HG02763 (cell line): ENCODE data around the gene IL18.
"Not testable (repeated sequence)": the region's sequence is repeated elsewhere in the genome, so short reads cannot be mapped to it uniquely, and the experiment has no call there.

Experiments
- ATAC-seq: cut with Tn5 transposase; IDR thresholded peaks from one replicate; pipeline ENCODE4 v1.9.1; 2021; ENCODE audit warnings: mild to moderate bottlenecking, moderate library complexity; ENCODE audit not compliant: unreplicated experiment

The IL18 gene

DNA sequence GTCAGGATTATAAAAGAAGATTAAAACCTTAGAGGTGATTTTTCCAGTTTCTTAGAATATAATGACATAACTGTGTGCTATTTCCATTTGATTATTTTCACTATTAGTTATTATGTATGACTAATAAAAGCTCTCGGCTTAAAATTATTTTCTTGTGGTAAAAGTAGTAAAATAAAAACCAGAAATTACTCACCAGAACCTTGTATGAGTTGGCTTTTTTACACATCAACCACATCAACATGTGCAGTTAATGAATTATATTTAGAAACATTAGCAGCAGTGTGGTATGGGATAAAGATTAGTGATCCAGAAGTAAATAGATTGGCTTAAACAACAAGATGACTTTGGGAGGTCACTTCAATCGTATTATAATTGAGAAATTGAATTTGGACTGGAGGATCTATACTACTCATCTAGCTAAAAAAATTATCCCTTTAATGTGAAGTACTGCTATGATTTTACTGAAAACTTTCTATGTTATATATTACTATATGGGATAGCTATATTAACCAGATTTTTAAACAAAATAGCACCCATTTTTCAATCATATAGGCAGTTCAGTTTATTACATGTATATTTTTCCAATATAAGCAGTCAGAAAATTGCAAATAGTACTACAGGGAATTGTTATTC is 8.6 kb upstream of the IL18 start:
- no peak for ATAC-seq

DNA sequence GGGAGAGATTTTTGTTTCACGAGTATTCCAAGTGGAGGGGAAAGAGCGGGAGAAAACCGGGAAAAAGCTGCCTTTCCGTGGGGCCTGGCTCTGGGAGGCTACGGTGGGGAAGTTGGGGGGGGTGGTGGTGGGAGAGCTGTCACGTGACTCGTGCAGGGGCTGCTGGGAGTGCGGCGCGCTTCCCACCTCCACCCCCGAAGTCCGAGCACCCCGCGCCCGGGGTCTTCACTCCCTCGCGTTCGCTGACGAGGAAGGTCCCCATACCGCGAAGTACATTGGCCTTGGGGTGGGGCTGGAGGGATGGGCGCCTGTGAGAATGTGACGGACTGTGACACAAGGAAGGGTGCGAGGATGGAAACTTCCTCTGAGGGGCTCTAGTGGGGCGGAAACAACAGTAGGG is 3.3 kb upstream of the IL18 start, which contains the start of gene TEX12:
Gene TEX12, plus strand, starts transcription at position 228 of the 400 bp plus-strand sequence. CDS start 1,897 bp downstream, outside the sequence.
- no peak for ATAC-seq

DNA sequence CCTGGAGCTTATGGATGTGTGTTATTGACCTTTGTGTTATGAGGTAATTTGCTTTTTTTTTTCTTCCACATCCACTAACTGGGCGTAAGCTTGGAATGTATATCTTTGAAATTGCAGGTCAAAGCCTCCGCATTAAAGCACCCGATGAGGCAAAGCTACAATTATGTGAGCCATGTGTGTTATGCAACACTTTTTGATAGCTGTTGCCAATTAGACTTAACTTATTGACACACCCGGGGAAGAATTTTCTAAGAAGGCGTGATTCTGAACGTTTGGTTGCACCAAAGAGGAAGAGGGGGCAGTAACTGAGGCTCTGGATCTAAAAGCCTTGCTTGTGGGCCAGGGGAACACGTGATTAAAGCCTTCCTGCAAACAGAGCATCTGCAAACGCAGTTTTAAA is 2.7 kb upstream of the IL18 start:
- ATAC-seq = no peak

DNA sequence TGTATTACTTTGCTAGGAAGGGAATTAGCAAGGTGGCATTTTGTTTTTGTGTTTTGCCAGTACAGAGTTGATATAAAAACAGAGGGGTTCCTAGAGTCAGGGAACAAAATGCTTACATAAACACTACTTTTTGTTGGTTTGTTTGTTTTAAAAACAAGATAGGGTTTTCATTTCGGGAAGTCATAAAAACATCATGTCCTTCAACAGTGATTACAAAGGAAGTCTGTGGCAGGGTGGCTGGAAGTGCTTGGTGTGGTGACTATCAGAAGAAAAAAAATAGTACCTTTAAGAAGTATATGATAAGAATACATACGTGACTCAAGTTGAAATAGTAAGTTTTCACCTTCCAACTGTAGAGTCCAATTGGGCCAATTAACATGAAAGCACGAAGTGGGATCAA is 1.2 kb upstream of the IL18 start:
- no peak for ATAC-seq

DNA sequence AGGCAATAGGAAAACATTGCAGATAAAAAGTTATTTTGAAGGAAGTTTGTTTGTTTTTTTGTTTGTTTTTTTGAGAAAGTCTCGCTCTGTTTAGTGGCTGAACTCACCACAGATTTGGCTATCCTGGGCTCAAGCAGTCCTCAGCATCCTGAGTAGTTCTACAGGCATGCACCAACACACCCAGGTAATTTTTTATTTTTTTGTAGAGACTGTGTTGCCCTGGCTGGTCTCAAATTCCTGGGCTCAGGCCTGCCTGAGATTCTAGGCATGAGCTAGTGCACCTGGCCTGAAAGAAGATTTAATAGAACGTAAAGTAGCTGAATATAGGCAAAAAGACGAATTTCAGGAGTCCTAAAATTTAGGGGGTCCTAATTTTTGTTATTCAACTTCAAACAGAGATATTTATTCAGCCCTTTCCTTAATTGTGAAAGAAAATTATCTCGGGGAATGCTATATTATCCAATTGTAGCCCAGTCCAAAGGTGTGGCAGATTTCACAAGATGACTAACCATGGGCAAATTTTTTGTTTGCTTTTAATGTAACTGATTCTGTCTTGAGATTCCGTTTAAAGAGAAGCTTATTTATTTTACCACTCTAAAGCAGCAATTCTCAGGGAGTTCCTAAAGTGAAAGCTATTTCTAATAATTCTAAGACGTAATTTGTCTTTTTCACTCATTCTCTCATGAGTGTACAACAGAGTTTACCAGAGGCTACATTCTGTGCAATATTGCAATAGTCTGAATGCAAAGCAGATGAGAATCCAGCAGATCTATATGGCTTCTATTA is 940 bp downstream of the IL18 start:
- ATAC-seq = no peak

DNA sequence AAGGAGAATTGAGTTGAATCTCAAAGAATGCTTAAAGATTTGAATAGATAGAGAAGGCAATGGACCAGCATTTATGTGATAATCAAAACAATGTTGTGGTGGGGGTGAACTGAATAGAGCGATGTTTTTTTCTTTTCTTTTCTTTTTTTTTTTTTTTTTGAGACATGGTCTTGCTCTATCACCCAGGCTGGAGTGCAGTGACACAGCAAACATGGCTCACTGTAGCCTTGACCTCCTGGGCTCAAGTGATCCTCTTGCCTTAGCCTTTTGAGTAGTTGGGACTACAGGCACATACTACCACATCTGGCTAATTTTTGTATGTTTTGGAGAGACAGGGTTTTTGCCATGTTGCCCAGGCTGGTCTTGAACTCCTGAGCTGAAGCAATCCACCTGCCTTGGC is 1.7 kb downstream of the IL18 start:
- not testable (repeated sequence) for ATAC-seq

DNA sequence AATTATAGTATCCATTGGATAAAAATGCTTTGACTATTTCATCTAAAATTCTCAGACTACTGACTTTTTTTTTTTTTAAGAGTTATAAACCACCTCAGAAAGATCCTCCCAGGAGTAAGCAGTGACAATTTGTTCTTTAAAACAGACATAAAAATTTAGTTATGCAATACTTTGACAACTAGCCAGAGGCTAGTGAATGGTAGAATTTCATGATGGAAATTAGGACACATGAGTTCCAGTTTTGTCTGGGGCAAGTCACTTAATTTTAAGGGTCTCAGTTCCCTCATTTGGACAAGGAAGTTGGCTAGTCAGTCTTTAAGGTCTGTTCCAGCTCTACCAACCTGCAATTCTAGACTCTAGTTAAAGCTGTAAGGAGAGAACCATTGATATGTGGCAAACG is 2.9 kb downstream of the IL18 start:
- ATAC-seq = no peak

DNA sequence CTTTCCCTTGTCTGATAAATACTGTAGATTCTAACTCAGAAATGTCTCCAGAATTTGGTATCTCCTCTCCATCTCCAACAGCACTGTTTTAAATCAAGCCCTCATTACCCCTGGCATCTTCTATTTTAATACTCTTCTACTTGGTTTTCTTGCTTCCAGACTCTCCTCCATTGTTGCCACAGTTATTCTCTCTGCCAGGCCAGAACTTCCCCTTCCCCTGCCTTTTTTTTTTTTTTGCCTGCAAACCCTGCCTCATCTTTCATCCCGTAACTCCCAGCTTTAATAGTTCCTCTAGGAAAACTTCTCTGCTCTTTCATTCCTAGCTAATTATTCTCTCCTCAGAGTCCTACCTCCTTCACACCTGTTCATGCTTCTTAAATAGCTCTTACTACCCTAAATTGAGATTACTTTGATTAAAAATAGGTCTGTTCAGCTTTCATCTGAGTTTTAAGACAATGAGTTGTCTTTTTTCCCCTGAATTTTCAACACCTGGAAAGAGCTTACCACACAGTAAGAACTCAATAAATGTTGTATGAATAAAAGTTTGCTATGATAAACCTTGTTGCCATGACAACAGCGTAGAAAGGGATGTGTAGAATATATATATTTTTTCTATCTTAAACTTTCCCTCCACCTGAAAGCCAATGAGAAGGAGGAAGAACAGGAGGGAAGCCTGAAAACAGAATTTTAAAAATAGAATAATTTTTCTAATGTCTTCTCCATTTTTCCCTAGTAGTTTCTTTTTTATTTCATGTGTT is 3.6 kb downstream of the IL18 start:
- no peak for ATAC-seq

DNA sequence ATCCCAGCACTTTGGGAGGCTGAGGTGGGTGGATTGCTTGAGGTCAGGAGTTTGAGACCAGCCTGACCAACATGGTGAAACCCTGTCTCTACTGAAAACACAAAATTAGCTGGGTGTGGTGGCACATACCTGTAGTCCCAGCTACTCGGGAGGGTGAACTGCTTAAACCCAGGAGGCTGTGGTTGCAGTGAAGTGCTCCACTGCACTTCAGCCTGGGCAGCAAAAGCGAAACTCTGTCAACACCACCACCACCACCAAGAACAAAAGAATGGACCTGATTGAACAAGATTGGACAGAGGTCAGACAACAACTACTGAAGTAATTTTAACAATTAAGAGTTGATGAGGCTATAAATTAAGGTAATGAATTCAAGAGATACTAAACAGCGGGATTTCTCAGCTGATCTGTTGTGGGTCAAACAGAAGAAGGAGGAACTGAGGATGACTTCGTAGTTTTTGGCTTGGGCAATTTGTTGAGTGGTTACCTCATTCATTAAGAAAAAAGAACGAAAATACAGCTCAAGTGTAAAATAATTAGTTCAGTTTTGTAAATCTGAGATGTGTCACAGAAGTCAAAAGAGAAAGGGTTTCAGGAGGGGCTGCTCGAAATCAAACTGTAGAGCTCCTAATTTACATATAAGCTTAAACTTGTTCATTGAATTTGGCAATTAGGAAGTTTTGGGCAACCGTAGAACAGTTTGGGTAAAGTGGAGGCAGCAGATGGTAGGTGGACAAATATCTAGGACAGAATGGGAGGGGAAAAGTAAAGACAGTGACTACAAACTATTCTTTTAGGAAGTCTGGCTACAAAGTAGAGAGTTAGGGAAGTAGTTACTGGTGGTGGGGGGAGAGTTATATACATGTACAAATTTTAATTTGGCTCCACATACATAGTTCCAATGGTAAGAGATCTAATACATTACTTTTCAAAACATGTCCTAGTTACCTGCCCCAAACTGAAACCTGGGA is 4.5 kb downstream of the IL18 start:
- no peak for ATAC-seq

DNA sequence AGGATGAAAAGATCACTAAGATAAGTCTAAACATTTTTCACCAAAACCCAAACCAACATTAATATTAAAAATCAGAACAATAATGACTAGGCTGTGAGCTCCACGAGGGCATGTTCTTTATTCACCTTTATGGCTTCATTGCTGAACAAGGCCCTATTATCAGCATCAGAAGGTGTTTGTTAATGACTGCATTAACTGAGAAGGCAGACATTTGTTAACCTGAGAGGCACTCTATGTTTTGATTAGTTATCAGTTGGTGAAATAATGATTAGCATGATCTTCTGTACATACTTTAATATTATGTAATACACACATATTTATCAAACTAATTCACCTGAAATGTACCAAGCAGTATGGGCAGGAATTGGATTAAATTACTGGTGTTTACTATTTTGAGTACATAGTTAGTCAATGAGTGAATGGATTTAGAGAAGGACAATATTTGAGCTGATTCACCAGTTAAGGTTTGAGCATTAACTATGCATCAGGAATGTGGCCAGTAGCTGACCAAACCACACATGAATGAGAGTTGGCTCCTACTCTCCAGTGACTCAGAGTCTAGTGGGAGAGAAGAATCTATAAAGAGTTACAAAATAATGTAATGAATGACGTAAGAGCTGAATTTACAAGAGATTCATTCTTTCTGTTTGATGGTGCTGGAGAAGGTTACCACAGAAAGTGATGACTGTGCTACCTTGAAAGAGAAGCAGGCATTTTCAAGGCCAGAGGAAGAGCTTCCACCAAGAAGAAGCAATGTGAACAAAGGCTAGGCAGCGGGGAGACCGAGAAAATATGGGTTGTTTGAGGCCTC is 6.7 kb downstream of the IL18 start:
- ATAC-seq = no peak

DNA sequence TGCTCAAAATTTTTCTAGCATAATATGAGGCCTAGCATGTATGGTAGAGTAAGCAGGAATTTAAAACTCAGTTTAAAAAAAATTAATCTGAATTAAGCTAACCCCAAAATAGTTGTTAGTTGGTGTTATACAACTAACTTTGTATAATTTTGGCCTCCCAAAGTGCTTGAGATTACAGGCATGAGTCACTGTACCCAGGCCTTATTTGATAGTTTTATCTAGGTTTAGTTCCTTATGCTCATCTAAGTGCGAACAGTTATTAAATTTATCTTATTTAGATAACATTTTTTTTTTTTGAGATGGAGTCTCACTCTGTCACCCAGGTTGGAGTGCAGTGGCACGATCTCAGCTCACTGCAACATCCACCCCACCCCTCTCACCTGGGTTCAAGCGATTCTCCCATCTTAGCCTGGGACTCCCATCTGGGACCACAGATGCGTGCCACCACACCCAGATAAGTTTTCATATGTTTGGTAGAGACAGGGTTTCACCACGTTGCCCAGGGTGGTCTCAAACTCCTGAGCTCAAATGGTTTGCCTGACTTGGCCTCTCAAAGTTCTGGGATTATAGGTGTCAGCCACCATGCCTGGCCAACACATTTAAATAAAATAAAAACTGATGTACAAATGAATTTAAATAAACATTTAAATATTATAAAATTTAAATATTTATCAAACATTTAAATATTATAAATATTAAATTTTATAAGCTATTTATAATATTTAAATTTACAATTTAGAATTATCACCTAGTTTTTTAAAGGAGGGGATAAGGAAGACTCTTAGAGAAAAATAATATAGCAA is 7.5 kb downstream of the IL18 start:
- ATAC-seq = no peak

DNA sequence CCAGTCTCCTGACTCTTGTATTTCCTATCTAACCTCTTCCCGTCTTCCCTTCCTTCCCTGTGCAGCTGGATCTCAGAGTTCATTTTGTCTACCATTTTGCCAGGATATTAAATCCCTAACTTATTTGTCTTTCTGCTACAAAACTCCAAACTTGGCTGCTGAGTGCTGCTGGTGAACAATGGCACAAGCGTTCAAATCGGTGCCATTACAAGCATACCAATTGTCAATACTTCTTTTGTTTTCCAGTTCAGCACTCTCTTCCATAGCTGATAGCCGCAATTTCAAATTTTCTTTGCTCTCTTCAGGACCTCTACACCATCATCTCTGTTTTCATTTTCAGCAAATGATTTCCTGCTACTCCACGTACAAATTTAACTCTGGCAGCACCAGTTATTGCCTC is 13.4 kb downstream of the IL18 start:
- no peak for ATAC-seq

DNA sequence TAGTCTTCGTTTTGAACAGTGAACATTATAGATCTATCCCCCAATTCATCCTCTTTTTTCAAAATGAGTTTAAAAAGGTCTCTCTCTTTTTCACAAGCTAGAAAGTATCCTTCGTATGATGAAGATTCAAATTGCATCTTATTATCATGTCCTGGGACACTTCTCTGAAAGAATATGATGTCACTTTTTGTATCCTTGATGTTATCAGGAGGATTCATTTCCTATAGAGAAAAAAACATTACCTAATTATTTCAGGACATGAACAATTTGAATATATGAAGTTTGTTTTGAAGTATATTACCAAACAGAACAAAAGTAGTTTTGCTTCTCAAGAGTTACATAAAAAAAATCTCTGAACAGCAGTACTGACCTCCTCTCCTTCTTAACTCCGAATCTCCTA is 20.3 kb downstream of the IL18 start:
- no peak for ATAC-seq

DNA sequence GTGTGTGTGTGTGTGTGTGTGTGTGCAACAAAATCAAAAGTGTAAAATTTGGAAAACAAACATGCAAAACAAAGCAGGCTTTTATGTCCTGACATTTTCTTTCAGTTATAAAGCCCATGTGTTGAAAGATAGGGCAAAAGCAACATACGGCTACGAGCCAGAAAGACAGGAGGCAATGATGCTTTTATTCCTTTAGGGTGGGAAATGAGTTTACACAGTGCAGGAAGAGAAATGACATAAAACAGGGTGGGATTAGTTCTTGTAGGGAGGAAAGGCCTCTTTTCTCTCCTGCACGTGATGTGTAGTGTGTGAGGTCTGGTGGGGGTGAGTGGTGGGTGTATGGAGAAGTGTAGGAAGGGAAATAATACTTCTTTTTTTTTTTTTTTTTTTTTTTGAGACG is 29.4 kb downstream of the IL18 start:
- ATAC-seq = no peak

DNA sequence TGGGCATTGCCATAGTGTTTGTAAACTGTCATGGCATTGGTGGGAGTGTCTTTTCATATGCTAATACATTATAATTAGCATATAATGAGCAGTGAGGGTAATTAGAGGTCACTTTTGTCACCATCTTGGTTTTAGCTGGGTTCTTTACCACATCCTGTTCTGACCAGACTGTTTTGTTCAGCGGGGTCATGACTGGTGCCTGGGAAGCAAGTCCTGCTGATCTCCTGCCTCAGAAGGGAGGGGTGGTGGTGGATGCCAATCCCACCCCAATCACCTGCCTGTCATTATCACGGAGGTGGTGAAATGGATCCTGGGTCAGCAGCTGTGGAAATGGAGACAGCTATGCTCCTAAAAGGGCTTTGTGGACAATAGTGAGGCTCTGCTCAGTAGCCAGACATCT is 31.2 kb downstream of the IL18 start:
- no peak for ATAC-seq

DNA sequence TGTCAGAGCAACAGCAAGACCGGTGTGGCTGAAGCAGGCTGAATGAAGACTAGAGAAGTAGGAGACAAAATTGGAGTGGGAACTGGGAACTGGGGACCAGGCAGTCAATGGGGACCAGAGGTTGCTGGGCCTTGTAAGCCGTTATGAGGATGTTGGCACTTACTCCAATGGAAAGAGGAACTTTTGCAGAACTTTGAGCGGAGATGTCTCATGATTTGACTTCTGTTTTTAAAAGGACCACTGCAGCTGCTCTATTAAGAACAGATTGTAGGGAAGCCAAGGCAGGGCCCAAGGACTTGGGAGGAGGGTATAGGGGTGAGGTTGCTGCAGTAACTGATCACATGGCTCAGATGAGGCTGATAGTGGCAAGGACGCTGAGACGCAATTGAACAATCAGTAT is 34.2 kb downstream of the IL18 start:
- no peak for ATAC-seq

DNA sequence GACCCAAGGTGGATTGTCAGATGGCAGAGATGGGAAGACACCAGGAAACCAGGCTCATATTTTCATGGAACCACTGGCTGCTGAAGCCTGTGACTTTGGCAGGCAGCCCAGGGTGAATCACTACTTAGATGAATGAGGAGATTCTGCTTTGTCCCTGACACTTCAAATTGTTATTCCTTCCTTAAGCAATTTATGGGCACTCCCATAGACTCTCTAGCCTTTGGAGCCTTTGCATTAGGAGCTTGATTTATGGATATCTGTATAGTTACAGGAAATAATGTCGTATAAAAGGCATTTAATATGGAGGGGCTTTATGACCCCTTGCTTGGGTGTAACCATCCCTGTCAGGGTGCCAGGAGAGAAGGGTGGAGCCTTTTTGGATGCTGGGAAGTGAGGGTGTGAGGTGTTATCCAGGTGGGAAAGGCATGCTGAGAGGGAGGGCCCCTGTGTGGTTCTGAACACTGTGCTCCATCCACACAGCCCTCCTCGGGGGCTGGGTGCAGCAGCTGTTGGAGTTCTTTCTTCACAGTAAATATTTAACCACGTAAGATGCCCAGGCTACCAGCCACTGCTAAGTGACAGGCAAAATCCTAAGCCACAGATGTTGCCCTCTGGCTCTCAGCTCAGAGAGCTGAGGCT is 35.3 kb downstream of the IL18 start:
- ATAC-seq = no peak

DNA sequence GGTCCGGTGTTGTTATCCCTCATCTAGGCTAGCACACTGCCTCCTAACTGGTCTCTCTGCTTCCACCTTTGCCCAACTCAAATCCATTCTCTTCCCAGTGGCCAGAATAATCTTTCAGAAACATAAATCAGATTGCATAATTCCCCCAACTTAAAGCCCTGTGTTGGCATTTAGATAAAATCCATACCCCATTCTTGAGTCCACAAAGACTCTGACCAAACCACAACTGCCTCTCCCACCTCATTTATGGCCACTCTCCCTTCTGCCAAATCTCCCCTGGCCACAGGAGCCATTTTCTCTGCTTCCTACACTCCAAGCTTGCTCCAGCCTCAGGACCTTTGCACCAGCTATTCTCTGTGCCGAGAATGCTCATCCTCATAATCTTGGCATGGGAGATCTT is 36.8 kb downstream of the IL18 start:
- no peak for ATAC-seq

DNA sequence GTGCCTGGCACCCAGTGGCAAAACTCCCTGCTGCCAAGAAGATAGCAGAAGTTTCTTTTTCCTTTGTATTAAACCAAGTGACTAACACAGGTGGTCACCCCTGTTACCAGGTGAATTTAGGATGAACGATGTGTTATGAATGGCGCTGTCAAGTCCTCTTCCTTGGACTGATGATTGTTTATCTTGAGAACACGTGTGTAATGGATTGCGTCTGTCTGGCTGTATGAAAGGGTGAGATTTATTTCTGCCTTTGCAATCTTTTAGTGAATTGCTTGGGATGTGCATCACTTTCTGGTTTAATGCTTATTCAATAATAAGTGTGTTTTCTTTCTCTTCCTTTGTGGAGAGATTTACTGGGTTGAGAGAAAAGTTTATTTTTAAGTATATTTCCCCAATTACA is 40.8 kb downstream of the IL18 start:
- ATAC-seq = no peak
